Effector CD8-positive, alpha-beta T cell (primary cell): ENCODE data around the gene SCYGR1.
"Not testable (repeated sequence)": the region's sequence is repeated elsewhere in the genome, so short reads cannot be mapped to it uniquely, and the experiment has no call there.

ENCODE experiments used
- DNase-seq: peaks from one replicate; lab custom pipeline; 2025; lab: John Stamatoyannopoulos, UW

The SCYGR1 gene

GRCh38 chr2:227370791-227371312 lies 16.9 kb downstream of the SCYGR1 start:
- no peak for DNase-seq

GRCh38 chr2:227370092-227370491 lies 17.7 kb downstream of the SCYGR1 start:
- DNase-seq, result no peak

GRCh38 chr2:227368574-227368973 lies 19.2 kb downstream of the SCYGR1 start:
- DNase-seq, result no peak

- no peak for DNase-seq
These were observed 20.3 kb downstream of the SCYGR1 start for GRCh38 chr2:227367427-227367795.

- DNase-seq, result no peak
These were observed 20.9 kb downstream of the SCYGR1 start for GRCh38 chr2:227366769-227367426.

- no peak for DNase-seq
These were observed 21.9 kb downstream of the SCYGR1 start for GRCh38 chr2:227365833-227366232.

- not testable (repeated sequence) for DNase-seq
These were observed 23.0 kb downstream of the SCYGR1 start for GRCh38 chr2:227364585-227365263.

- no peak for DNase-seq
These were observed 24.0 kb downstream of the SCYGR1 start for GRCh38 chr2:227363756-227364155.

- DNase-seq, result no peak
These were observed 27.4 kb downstream of the SCYGR1 start for GRCh38 chr2:227360351-227360750.

- no peak for DNase-seq
These were observed 36.1 kb downstream of the SCYGR1 start for GRCh38 chr2:227351639-227352038.

- DNase-seq, result no peak
These were observed 37.6 kb downstream of the SCYGR1 start for GRCh38 chr2:227349989-227350612.

- no peak for DNase-seq
These were observed 39.4 kb downstream of the SCYGR1 start for GRCh38 chr2:227348324-227348723.

- DNase-seq, result no peak
These were observed 40.6 kb downstream of the SCYGR1 start for GRCh38 chr2:227347117-227347516.

GRCh38 chr2:227344231-227344630 lies 43.5 kb downstream of the SCYGR1 start:
- DNase-seq, result no peak

- no peak for DNase-seq
These were observed 46.2 kb downstream of the SCYGR1 start for GRCh38 chr2:227341553-227341952.

- no peak for DNase-seq
These were observed 47.6 kb downstream of the SCYGR1 start for GRCh38 chr2:227340106-227340505.

GRCh38 chr2:227339098-227339599 lies 48.6 kb downstream of the SCYGR1 start:
- DNase-seq, result no peak
